Activated T-cell treated with anti-CD3 and anti-CD28 coated beads for 48 hours (primary cell): ENCODE measurements around the gene CD46.
"Not testable (repeated sequence)": the region's sequence is repeated elsewhere in the genome, so short reads cannot be mapped to it uniquely, and the experiment has no call there.

Source experiments
- DNase-seq: peaks from one replicate; pipeline ENCODE4 v3.0.0-alpha.2; 2020; ENCODE audit warnings: low read depth

Gene CD46

DNA sequence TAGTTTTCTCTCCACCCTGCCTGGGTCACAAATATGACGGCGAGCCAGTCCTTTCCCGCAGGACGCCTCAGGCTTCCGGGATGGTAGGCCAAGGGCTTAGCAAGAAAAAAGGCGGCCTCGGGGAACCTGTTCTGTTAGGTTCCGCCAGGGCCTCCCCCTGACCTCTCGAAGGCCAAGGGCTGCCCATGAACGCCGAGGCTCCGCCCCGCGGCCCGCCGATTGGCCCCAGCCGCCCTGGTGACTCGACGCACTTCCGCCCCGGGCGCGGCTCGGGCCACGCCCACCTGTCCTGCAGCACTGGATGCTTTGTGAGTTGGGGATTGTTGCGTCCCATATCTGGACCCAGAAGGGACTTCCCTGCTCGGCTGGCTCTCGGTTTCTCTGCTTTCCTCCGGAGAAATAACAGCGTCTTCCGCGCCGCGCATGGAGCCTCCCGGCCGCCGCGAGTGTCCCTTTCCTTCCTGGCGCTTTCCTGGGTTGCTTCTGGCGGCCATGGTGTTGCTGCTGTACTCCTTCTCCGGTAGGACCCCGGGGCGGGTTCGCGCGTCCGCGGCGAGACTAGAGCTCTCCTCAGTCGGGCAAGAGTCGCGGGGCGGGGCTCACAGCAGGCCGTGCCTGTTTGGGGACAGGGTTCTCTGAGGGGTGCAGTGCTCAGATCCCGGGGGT is at the start of gene CD46:
Gene CD46, plus strand, starts transcription at position 265 of the 666 bp plus-strand sequence. Its CDS starts 159 bp downstream, at position 424.
- DNase-seq = peak; percentile 94

DNA sequence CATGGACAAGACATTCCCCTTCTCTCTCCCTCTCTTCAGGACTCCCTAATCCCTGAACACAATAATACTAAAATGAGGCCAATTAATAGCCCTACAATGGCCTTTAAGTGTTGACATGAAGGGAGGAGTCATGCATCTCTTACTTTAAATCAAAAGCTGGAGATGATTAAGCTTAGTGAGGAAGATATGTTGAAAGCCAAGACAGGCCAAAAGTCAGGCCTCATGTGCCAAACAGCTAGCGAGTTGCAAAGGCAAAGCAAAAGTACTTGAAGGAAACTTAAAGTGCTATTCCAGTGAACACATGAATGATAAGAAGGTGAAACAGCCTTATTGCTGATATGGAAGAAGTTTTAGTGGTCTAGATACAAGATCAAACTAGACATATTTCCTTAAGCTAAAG is 49.5 kb upstream of the CD46 start:
- DNase-seq = no peak

DNA sequence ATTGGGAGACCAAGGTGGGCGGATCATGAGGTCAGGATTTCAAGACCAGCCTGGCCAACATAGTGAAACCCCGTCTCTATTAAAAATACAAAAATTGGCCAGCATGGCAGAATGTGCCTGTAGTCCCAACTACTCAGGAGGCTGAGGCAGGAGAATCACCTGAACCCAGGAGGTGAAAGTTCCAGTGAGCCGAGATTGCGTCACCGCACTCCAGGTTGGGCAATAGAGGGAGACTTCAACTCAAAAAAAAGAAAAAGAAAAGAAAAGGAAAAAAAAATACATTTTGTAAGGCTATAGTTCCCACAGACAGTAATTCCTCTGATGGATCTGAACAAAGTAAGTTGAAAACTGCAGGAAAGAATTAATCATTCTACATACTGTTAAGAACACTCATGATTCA is 48.1 kb upstream of the CD46 start:
- no peak for DNase-seq

DNA sequence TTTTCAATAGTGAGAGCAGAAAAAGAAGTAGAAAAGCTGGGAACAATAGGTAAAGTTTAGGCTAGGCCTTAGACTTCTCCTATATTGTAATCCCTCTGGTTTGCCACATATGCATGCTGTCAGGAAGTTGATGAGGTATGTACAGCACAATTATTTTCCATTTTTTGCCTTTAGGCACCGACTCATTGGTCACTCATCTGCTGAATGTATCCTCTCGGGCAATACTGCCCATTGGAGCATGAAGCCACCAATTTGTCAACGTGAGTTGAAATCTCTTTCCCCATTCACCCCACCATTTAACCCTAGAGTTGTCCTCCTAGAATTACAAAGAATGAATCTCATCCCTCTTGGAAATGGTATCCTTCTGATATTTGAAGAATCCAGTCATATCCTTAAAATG is 43.9 kb upstream of the CD46 start:
- not testable (repeated sequence) for DNase-seq

DNA sequence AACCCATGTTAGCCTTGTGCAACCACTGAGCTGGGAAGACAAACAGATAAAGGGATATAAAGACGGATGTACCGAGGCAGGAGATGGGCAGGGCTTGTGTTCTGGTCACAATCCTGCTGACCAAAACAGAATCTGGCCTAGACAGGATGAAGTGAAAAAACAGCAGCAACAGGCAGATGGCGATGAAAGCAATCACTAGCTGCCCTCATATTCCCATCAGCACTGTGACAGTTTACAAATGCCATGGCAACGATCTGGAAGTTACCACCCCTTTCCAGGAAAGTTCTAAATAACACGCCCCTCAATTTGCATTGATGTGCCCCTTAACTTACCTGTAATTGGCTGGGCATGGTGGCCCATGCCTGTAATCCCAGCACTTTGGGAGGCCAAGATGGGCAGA is 40.6 kb upstream of the CD46 start:
- DNase-seq = no peak

DNA sequence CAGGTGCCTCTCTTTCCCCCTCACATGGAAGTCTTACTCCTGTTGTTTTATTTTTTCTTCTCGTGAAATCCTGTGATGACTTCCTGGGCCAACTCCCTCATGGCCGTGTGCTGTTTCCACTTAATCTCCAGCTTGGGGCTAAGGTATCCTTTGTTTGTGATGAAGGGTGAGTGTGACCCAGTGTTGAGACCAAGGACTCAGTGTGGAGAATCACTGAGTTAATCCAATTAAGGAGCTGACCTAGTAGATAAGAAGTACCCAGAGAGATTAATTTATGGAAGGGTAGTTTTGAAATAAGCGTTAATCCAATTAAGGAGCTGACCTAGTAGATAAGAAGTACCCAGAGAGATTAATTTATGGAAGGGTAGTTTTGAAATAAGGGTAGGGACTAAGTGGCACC is 39.2 kb upstream of the CD46 start:
- not testable (repeated sequence) for DNase-seq

DNA sequence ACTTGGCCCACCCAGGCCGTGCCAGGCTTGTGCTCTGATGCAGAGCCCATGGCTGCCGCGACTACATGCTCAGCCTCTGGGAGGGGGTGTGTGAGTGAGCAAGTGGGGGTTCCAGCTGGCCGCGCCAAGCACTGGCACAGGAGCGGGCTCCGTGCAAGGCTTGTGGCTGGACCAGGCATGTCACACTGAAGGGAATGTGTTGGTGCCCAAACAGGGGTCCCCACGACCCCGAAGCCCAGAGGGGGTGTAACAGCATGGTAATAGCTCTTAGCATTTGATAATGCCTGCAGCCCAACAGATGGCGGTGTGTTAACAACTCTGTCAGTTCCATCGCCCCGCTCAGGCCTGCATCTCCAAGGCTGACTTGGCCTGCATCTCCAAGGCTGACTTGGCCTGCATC is 38.3 kb upstream of the CD46 start:
- DNase-seq = no peak

DNA sequence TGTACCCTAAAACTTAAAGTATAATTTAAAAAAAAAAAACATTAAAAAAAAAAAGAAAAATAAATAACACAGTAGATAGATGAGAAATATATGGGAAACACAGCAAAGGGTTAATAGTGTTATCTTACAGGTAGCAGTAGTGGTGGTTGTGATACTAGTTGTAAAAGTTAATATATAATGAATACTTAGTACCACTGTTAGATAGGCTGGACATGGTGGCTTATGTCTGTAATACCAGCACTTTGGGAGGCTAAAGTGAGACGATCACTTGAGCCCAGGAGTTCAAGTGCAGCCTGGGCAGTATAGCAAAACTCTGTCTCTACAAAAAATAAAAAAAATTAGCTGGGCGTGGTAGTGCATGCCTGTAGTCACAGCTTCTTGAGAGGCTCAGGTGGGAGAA is 32.6 kb upstream of the CD46 start:
- DNase-seq = no peak

DNA sequence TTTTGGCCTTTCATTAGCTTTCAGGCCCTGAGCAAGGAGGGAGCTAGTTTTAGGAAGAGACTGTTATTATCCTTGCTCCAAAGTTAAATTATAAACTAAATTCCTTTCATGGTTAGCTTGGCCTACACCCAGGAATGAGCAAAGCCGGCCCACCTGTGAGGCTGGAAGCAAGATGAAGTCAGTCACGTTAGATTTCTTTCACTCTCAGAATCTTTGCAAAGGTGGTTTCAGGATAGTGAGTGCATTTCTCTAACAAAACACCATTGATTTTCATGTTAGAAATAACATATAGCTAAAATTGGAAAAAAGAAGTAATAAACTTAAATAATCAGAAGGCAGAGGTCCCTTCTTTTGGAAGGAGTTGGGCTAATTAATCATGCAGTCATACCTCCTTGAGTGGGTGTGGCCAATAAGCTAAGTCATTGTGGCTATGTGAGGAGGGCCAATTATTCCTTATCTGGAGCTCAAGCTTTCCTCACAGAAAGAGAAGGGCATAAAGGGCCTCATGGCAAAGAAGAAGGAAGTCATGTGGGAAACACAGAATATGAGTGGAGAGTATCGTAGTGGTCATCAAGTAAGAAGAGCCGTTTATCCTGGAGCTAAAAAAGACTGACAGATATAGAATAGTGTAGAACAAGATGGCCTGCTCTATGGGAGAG is 23.5 kb upstream of the CD46 start:
- DNase-seq = not testable (repeated sequence)

DNA sequence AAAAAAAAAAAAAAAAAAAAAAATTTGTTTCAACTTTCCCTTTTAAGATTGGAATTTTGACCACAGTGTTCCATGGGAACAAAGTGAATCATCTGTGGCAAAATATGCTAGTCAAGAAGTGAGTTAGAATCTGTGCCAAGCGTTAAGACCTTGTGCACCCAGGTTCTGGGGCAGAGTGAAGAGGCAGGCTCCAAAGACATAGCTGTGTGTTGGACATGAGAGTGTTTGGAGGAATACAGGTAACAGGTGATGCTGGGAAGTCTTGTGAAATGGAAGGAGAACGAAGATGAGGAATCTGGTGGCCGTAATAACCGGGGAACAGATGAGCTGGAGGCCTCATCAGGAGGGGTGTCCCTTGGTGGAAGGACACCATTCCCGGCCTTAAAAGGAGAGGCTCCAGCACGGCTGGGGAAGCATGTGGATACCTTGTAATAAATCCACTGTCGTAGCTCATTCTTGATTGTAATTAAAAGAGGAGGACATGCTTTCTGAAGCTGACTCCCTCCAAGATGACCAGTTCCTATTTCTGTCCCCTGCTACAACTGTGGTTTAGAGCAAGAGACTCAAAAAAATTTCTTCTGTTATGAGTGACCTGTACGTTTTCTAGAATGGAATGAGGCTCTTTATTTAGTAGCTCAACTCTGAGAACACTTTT is 14.2 kb upstream of the CD46 start:
- DNase-seq = not testable (repeated sequence)

DNA sequence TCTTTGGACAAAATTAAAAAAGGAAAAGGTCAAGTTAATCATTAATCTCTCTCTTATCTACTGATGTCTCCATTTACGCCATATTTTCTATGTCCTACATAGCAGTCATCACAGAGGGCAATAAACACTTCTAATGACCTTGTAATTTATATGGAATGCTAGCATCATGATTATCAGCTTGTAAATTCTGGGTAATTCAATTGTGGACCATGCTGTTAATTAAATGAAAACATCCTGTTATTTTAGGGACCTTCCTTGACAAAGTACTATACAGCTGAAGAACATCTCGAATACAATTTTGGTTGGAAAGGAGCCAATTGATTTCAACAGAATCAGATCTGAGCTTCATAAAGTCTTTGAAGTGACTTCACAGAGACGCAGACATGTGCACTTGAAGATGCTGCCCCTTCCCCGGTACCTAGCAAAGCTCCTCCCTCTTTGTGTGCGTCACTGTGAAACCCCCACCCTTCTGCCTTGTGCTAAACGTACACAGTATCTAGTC is 13.6 kb upstream of the CD46 start:
- not testable (repeated sequence) for DNase-seq

DNA sequence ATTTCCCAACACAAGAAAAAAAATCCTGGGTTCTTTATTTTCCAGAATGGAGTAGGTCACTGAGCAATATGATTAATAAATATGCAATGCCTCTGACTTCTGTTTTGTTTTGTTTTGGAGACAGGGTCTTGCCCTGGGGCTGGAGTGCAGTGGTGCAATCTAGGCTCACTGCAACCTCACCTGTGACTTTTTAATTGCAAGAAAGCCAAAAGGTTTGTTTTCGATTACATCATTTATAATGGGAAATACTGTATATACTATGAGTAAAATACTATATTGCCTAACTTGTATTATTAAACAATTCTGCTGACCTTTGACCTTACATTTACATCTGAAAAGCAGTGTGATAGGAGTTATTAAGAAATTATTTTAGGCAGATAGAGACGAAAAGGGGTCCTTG is 11.6 kb upstream of the CD46 start:
- no peak for DNase-seq

DNA sequence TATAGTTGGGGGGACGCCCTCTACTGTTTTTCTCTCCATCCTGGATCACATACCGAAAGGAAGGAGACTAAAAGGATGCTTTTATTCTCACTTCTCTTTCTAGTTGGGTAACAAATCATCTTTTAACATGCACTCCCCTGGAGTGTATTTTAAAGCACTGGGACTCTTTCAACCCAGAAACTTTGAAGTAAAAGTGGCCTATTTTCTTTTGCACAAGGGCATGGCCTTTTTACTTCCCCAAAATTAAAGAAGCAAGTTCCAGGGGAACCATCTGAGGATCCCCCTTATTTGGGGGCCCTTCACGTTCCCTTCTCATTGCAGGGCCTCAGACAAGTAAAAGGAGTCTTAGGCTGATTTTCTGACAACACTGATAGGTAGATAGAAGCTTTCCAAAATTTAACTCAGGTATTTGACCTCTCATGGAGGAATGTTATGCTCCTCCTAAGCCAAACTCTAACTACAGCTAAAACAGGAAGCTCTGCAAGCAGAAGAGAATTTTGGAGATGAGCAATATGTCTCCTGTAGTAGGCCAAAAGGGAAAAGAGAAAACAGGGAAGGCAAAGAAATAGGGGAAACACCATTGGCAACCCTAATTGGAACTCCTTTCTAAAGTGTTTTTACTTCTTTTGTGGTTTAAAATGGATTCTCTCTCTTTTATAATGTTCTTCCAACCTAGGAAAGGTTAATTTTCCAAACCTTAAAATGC is 8.9 kb upstream of the CD46 start:
- no peak for DNase-seq

DNA sequence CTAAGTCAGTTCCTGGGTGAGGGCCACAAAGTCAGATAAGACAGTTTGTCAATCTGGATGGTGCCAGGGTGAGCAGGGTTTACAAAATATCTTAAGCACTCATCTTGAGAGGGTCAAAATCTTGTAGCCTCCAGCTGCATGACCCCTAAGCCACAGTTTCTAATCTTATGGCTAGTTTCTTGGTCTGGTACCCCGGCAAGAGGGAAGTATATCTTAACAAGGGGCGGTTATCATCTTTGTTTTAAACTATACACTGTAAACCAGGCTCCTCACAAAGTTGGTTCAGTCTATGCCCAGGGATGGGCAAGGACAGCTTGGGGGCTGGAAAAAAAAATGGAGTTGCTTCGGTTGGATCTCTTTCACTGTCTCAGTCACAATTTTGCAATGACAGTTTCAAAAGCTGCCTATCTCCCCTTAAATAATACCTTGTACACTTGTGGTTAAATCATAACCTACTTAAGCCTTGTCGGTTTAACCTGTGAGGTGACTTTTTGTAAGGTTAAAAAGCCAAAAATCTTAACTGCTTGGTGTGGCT is 7.8 kb upstream of the CD46 start:
- no peak for DNase-seq

DNA sequence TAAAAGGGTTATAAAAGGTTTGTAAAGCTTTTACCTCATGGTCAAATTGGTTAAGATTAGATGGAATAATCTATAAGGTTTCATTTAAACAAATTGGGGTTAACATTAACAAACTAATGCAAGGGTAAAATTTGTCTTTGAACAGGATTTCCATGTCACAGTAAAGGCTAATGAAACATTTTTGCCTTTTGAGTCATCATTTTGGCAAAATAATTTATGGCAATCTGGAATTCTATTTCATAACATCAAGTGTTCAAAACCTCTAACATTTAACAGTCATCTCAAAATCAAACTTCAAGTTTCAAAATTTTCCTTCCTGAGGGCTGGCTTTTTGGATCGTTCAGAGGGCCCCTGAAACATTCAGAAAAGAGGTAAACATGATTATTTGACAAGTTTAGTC is 6.6 kb upstream of the CD46 start:
- no peak for DNase-seq

DNA sequence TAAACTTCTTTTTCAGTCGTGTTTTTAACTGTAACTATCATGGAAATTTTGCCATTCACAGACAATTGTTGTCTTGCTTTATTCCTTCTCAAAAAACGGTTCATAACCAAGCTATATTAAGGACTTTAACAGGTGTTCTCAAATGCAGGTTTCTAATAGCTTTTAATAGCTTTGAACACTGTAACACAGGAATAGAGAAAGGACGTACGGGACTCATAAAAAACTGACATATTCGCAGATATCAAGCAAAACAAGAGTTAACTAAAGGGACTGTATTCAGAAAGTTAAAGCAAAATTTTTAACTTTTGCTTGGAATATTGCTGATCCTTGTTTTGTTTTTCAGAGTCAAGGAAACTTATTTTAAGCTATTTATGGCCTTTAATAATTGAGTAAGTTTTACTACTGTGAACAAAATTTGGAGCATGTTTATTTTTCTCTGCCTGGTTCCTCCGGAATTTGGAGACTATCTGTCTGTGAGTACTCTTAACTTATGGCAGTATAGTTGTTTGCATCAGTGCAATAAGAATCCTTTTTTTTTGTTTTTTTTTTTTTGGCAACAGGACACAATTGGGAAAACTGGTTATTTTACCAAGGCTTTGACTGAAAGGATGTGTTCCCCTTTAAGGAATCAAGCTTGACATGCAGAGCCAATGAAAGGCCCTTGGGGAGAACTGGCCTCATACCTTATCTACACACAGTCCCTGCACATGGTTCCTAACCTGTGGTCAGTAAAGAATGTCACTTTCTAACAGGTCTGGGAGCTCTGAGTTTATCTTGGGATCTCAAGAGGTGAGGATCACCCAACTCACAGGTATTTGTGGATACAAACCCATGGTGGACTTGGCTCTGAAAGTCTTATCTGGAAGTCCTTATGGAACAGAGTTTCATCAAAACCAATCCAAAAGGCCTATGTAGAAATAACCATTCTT is 5.8 kb upstream of the CD46 start:
- no peak for DNase-seq

DNA sequence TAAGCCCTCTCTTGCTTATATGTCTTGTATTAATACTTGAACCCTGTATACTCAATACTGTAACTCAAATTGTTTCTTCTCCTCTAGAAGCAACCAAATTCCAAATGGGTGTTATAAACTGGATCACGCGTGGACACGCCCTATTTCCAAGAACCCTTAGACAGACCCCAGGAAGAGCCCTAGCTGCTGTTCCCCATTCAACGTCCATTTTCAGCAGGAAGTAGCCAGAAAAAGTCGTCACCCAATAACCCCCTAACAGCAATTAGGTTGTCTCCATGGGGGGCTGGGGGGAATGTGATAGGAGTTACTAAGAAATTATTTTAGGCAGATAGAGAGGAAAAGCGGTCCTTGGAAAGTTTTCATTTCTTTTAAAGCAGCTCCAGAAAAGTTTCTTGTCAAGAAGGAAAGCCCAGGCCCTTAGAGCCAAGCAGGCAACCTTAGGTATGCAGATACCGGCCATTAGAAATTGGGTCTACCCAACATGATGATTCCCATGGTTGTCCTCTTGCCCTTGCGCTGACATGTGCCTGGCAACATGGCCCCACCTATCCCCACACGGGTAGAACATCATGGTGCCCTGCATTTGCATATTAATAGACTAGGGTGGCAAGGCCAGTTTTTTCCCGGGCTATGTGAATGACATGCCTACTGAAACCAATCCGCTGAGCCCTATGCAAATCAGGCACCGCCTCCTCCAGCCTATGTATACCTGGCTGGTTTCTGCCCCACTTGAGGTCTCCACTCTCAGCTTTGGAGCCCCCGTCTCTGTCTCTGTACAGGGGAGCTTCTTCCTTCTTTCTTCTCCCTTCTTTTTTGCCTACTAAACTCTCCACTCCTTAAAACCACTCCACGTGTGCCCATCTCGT is 4.0 kb upstream of the CD46 start:
- DNase-seq = no peak

DNA sequence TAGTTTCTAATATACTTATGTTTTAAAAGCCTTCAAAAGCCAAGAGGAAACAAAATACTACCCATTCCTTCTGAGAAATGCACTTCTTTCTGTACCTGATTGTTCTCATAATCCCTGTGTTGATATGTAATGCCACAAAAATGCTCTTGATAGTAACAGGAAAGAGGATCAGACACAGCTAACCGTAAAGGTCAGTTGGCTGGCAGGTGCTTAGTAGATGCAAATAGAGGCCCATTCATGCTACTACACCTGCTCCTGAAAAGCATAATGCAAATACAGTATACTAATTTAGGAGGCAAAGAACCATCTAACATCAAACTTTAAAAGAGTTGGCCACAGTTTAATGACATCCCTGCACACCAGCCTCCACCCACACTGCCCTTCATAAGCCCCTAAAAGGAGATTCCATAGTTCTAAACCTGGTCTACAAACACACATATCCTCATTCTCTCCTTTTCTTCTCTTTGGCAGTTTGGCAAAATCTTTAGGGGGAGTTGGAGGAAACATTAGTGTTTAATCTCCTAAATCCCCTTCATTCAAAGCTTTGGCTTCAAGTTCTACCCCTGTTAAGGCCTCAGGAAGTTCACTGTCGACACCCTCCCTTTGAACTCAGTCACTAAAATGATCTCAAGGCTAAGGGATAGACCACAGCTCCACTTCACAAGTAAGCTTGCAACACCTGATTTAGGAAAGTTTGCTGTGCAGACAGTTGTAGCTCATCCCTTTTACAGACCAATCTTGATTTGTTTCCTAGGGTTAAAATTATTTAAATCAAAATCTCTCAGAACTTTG is 2.9 kb upstream of the CD46 start:
- DNase-seq = no peak

DNA sequence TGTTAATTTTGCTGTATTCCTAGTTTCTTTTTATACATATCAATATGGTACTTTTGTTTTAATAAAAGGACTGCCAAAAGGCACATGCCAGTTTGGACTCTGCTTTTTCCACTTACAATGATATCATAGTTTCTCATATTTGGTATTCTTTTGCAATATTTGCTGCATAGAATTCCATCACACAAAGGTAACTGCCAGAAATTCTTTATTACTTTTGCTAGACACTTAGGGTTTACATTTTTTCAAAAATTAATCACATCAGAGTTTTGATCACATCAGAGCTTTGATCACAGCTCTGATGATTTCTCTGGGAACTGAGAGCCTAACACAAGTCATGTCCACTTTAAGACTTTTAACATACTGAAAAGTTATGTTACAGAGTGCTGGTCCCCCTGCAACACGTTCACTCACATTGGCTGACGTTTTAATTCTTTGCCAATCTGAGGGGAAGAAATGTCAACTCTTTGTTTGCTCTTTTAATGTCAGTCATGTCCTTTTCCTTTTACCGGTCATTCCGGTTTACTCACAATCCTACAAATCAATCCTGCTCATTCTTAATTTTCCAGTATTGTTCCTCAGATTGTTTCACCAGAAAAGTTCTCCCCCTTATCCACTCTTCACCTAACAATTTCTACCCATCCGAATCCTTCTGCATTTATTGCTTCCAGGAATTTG is 1.1 kb upstream of the CD46 start:
- DNase-seq = no peak
